Measurements from ENCODE around the gene INTS7.

GRCh38 chr1:211935448-211935970 lies 99.8 kb downstream of the INTS7 start:
- TF ChIP-seq CTCF (IDR thresholded peaks at IDR 0.05): no peak
- no peak for TF ChIP-seq EZH2phosphoT487 (IDR thresholded peaks at IDR 0.05)

Data from neural progenitor cell (in vitro differentiated cells).